G401 (cell line): ENCODE measurements around the gene CASP10. TPM values are rescaled to one million over a fixed set of nuclear protein-coding genes. Genes with fewer than 3 reads are reported as not detected.
A peak's percentile ranks its signal among the peaks of the same experiment; 100 is the strongest.

Experiments used
- DNase-seq: peaks from one replicate; pipeline ENCODE4 v3.0.0-alpha.2; 2015; ENCODE audit warnings: low spot score
- in situ Hi-C: cut with HindIII; loops from 2 replicates; pipeline ENCODE4 v1.10.0; 2016; ENCODE audit warnings: low sequenced_read_pairs, mixed read lengths
- total RNA-seq: library from RNA; depleted of rRNA; stranded (reverse); fragments of >200 nt; shearing (Covaris generic); gene quantifications from 2 replicates; pipeline ENCODE4 v1.2.3, GENCODE V29; 2014

CASP10 gene
- total RNA-seq, 1 experiment from 2014 or later = 2.8 TPM

GRCh38 chr2:201250741-201251140 lies 67.8 kb downstream of the CASP10 start:
- in situ Hi-C loops = no loop called here
- DNase-seq = no peak

- in situ Hi-C loops = no loop called here
Measured at GRCh38 chr2:201254081-201254730, 71.3 kb downstream of the CASP10 start.

GRCh38 chr2:201255408-201256033 lies 72.6 kb downstream of the CASP10 start:
- in situ Hi-C loops = no loop called here
- DNase-seq = no peak

More at GRCh38 chr2:201254081-201254730, 71.3 kb downstream of the CASP10 start:
- DNase-seq = no peak

GRCh38 chr2:201256082-201256481 lies 73.1 kb downstream of the CASP10 start:
- in situ Hi-C loops = no loop called here
- DNase-seq = no peak

- in situ Hi-C loops = no loop called here
- DNase-seq = peak; percentile 9
Measured at GRCh38 chr2:201257381-201257955, 74.5 kb downstream of the CASP10 start.

GRCh38 chr2:201257956-201258665 lies 75.2 kb downstream of the CASP10 start:
- in situ Hi-C loops = no loop called here
- DNase-seq = peak; percentile 9

- in situ Hi-C loops = no loop called here
- DNase-seq = no peak
Measured at GRCh38 chr2:201258666-201259615, 76.0 kb downstream of the CASP10 start.

- no peak for DNase-seq
- in situ Hi-C loops = loop anchor here (10.0 kb wide), 1 partner anchor 184 kb away; no protein-coding TSS in a partner anchor
Measured at GRCh38 chr2:201260302-201260800, 77.4 kb downstream of the CASP10 start, which contains the start of gene CASP8. Gene CASP8 (plus strand): TSS chr2:201260536. CDS start chr2:201266487, 5,951 bp downstream.

- in situ Hi-C loops = loop anchor here (10.0 kb wide), 1 partner anchor 183 kb away; no protein-coding TSS in a partner anchor
- no peak for DNase-seq
Measured at GRCh38 chr2:201261471-201261870, 78.5 kb downstream of the CASP10 start.

GRCh38 chr2:201261906-201262305 lies 79.0 kb downstream of the CASP10 start:
- no peak for DNase-seq

GRCh38 chr2:201262718-201263117 lies 79.8 kb downstream of the CASP10 start:
- in situ Hi-C loops = loop anchor here (10.0 kb wide), 1 partner anchor 182 kb away; no protein-coding TSS in a partner anchor

More at GRCh38 chr2:201261906-201262305, 79.0 kb downstream of the CASP10 start:
- in situ Hi-C loops = loop anchor here (10.0 kb wide), 1 partner anchor 183 kb away; no protein-coding TSS in a partner anchor

GRCh38 chr2:201263779-201264178 lies 80.8 kb downstream of the CASP10 start:
- in situ Hi-C loops = loop anchor here (10.0 kb wide), 1 partner anchor 181 kb away; no protein-coding TSS in a partner anchor

More at GRCh38 chr2:201262718-201263117, 79.8 kb downstream of the CASP10 start:
- DNase-seq = no peak

GRCh38 chr2:201264472-201265173 lies 81.7 kb downstream of the CASP10 start:
- no peak for DNase-seq
- in situ Hi-C loops = loop anchor here (10.0 kb wide), 1 partner anchor 180 kb away; no protein-coding TSS in a partner anchor

More at GRCh38 chr2:201263779-201264178, 80.8 kb downstream of the CASP10 start:
- no peak for DNase-seq

- in situ Hi-C loops = loop anchor here (10.0 kb wide), 1 partner anchor 178 kb away; no protein-coding TSS in a partner anchor
- DNase-seq = no peak
Measured at GRCh38 chr2:201266629-201267028, 83.7 kb downstream of the CASP10 start.

- no peak for DNase-seq
- in situ Hi-C loops = loop anchor here (10.0 kb wide), 1 partner anchor 177 kb away; no protein-coding TSS in a partner anchor
Measured at GRCh38 chr2:201267278-201268030, 84.5 kb downstream of the CASP10 start.

- no peak for DNase-seq
- in situ Hi-C loops = loop anchor here (10.0 kb wide), 1 partner anchor 175 kb away; no protein-coding TSS in a partner anchor
Measured at GRCh38 chr2:201269764-201270163, 86.8 kb downstream of the CASP10 start.
